RPMI8226 (cell line): ENCODE results near the gene CLSTN2.
A peak's percentile ranks its signal among the peaks of the same experiment; 100 is the strongest.

Experiments used
- DNase-seq: peaks from one replicate; pipeline ENCODE4 v3.0.0-alpha.2; 2015

The CLSTN2 gene

GRCh38 chr3:140097874-140098635 is 163.1 kb downstream of the CLSTN2 start:
- no peak for DNase-seq

DNA sequence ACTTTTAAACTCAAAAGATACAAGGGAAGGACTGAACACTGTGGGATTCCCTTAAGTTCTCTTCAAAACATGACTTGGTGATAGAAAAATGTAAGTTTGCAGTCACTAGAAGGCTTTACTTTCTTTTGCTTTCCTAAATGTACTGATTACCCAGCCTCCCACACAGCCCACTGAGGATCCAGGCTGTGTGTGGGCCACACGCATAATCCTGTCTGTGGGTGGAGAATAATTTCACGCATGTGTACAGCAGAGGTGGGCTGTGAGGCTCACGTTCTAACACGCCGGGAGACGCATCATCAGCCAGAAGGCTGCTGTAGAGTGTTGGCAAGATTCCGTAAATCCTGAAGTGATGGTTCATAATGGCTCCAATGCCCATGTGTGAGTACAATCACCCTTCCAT is 165.5 kb downstream of the CLSTN2 start:
- no peak for DNase-seq

- no peak for DNase-seq
Measured at GRCh38 chr3:140103166-140103565, 168.2 kb downstream of the CLSTN2 start.

DNA sequence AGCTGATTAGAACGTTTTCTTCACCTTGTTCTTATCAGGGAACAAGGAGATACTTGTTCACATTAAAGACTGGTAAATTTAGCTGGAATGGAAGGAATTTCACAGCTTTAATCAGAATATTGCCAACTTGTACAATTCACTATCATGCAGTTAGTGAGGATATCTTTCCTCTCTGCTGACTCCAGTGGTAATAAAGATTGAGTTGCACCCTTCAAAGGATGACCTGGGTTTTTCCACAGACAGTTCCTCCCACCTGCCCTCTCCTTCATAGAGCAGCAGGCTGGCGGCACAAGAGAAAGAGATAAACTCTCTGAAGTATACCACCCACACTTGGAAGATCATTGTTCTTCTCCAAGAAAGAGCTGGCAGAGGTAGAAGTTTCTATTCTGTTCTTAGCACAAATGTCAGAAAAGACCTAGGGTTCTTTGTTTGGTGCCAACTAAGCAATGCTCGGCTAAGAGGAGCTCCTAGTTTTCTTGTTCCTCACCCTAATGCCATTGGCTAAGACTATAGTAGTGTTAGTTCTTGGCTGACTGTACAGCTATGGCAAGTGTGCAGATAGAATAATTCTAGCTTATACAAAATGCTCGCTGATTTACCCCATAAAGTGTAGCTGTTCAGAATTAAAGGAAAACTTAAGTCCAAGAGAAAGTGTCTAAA is 169.1 kb downstream of the CLSTN2 start:
- no peak for DNase-seq

DNA sequence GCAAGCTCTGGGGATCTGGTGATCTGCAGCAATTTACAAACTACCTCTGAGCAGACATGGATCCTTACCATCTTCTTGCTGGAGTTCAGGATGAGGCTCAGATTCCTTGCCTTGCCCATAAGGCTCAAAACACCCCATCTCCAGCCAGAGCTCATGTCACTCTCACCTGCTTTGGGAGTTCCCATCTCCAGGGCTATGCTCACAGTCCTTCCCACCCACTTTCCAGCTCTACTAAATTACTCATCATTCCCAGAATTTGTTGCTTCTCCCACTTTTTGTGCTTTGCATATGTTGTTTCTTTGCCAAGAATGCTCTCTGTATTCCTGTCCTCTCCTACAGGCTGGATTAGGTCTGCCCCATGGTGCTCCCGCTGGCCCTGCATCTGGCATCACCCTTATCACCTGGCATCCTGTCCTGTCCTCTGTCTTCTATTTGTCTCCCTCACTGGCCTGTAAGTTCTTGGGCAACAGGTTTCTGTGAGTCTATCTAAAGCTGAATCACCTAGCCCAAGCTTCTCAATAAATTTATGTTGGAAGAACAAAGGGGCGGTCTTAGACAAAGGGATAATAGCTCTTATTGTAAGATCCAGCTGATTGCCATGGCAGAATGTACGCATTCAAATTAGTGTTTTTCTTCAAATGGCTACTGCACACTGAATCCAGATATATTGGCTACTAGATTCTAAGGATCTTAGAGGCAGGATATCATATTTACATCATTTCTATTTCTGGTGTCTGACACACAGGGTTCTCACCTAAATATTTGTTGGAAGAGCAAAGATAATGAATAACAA is 179.2 kb downstream of the CLSTN2 start:
- no peak for DNase-seq

DNA sequence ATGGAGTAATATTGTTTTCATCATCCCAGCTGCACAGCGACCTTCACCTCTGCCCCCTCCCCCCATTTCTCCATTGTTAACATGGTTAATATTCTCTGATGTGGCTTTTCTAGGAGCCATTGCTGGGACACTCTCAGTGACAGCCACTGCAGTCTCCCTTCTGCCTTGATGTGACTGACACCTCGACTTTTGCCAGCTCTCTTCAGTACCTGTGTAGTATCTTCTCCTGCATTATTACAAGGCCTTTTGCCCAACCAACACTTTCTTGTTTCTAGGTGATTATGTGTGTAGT is 179.8 kb downstream of the CLSTN2 start:
- DNase-seq: no peak

- DNase-seq: no peak
Measured at GRCh38 chr3:140117096-140117526, 182.1 kb downstream of the CLSTN2 start.

DNA sequence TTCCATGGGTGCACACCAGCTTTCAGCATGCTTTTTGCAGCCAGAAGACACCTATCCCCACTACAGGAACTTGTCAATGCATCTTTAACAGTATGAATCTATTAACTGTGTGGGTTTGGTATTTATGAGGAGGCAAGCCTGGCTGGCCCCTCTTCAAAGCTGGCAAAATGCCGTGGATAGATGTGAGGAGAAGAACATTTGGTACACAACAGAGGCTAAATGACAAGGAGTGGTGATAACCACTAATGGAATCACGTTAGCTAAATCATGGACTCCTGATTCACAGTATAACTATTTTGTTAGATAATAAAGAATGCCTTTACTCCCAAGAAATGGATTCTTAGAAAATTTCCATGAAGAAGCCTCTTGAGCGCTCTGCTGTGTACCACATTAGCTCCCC is 187.2 kb downstream of the CLSTN2 start:
- DNase-seq: no peak

DNA sequence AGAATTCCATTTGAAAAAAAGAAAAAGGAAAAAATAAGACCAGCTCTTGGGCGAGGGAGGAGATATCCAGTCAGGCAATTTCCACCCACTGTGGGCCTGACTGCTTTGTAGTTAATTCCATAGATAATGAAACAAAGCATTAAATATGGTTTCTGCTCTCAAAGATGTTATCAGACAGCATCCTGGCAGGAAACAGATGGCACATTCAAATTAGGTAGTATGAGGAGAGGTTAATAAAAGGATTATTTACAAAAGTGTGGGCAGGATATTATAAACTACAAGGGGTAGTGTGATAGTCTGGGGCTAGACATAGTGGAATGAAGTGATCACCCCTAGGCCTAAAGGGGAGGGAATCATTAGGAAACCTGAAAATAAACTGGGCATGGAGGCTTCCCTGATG is 193.2 kb downstream of the CLSTN2 start:
- no peak for DNase-seq

DNA sequence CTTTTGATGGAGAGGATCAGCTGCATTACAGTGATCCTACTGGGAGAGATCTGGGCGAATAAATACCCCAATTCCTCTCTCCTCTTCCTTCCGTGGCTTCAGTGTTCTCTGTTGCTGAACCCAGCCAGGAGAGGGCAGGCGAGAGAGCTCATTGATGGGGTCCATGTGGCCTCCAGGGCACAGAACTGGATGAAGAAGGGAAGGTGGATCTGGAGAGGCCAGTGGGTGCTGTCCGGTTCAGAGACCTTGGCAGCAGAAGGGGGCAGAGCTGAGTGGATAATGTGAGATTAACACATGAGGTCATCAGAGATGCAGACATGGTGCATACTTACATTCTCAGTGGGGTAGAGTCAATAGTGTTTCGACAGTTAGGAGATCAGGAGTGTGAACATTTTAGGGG is 193.6 kb downstream of the CLSTN2 start:
- DNase-seq: peak; percentile 49

- DNase-seq: no peak
Measured at GRCh38 chr3:140129768-140130284, 194.8 kb downstream of the CLSTN2 start.

DNA sequence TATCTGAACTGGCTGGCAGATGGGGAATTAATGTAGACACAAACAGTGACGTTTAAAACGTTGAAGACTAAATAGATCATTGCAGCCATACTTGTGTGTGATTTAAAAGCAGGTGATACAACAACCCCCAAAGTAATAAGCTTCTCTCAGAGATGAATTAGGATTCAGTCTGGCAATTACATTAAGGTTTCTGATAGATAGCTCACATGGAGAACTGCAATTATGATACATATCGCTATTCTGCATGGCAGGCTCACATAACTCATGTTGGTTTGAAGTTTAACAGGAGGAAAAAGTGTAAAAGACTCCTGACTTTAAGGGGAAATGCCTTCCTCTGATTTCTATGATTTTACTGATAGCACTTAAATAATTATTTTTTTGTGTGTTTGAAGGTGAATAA is 196.9 kb downstream of the CLSTN2 start:
- no peak for DNase-seq

- no peak for DNase-seq
Measured at GRCh38 chr3:140134231-140134965, 199.4 kb downstream of the CLSTN2 start.

GRCh38 chr3:140135461-140135860 is 200.5 kb downstream of the CLSTN2 start:
- DNase-seq: no peak

GRCh38 chr3:140143367-140144069 is 208.5 kb downstream of the CLSTN2 start:
- no peak for DNase-seq

GRCh38 chr3:140145528-140145927 is 210.5 kb downstream of the CLSTN2 start:
- DNase-seq: no peak

DNA sequence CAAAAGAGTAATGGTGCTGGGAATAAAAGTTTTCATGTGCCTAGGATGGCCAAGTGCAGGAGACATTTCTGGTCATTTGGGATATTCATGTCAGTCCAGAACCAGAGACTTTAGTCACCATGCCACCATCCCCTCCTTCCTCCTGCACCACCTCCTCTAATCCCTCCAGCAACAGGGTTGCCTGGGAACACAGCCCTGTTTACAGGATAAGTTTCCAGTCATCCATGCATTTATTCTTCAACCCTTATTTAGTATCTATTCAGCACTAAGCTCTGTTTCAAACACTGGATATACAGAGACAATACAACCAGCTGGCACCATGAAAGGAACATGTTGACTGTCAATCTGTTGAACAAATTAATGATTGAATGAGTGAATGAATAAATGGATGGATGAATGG is 211.7 kb downstream of the CLSTN2 start:
- DNase-seq: no peak

GRCh38 chr3:140147965-140148490 is 213.0 kb downstream of the CLSTN2 start:
- no peak for DNase-seq

GRCh38 chr3:140148824-140149390 is 213.9 kb downstream of the CLSTN2 start:
- DNase-seq: no peak

DNA sequence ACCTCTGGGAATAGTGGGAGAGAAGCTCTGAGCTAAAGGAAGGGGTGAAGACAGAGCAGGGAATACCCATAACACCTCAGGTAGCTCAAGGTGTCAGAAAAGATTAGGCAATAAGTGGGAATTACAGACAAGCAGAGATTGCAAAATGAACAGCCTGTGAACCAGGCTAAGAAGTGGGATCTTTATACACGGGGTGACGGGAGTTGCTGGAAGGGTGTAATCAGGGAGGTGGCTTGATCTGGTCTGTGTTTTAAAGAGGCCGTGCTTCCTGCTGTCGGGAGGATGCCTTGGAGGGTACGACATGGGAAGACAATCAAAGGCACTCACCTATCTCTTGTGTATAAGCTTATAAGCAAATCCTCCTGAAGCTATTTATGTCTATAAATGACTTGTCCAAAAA is 216.3 kb downstream of the CLSTN2 start:
- no peak for DNase-seq

- DNase-seq: peak; percentile 22
Measured at GRCh38 chr3:140152851-140153639, 218.1 kb downstream of the CLSTN2 start.
